ENCODE data around the gene FAM210B.
"Not testable (repeated sequence)": the region's sequence is repeated elsewhere in the genome, so short reads cannot be mapped to it uniquely, and the experiment has no call there.

The FAM210B gene

DNA sequence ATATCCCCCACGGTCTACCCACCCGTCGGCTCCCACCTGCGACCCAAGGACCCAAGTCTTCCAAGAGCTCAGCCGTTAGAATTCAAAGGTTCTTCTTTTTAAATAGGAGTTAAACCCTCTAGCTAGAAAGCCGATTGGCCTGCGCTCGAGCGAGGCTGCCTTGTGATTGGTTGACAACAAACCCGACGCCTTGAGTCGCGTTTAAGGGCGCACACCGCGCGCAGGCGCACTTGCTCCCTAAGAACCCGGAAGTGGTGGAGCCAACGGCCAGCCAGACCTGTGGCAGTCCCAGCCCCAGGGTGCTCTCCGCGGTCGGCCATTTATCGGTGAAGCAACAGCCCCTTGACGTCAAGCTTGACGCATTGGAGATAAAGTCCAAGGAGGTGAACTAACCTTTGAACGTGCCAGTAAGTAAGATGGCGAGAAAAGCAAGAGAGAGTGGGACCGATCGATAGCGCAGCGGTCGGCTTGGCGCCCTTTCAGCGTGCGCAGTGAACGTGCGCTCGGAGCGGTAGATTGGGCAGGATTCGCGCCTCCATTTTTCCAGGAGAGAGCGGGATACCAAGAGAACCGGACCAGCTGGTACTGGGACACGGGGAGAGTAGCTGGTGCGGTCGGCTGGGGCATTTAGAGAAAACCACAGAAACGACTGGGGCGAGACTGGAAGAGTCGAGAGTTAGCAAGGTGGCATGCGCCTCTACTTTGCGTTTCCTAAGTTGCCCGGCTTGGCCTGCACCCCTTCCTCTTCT, 33.5 kb downstream of the FAM210B start, which contains the start of the genes AURKA and CSTF1:
Gene AURKA, minus strand, starts transcription at position 84 of the 749 bp plus-strand sequence. CDS start 4,018 bp downstream, outside the sequence.
Gene CSTF1, plus strand, starts transcription at position 514 of the 749 bp plus-strand sequence. CDS start 2,908 bp downstream, outside the sequence.
- DNase-seq (ENCODE audit: extremely low read depth, low read depth) = peak; percentile 99
- TF ChIP-seq, protein P1, sequence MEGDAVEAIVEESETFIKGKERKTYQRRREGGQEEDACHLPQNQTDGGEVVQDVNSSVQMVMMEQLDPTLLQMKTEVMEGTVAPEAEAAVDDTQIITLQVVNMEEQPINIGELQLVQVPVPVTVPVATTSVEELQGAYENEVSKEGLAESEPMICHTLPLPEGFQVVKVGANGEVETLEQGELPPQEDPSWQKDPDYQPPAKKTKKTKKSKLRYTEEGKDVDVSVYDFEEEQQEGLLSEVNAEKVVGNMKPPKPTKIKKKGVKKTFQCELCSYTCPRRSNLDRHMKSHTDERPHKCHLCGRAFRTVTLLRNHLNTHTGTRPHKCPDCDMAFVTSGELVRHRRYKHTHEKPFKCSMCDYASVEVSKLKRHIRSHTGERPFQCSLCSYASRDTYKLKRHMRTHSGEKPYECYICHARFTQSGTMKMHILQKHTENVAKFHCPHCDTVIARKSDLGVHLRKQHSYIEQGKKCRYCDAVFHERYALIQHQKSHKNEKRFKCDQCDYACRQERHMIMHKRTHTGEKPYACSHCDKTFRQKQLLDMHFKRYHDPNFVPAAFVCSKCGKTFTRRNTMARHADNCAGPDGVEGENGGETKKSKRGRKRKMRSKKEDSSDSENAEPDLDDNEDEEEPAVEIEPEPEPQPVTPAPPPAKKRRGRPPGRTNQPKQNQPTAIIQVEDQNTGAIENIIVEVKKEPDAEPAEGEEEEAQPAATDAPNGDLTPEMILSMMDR (IDR thresholded peaks at IDR 0.05; ENCODE audit: low read depth, low read length) = no peak

DNA sequence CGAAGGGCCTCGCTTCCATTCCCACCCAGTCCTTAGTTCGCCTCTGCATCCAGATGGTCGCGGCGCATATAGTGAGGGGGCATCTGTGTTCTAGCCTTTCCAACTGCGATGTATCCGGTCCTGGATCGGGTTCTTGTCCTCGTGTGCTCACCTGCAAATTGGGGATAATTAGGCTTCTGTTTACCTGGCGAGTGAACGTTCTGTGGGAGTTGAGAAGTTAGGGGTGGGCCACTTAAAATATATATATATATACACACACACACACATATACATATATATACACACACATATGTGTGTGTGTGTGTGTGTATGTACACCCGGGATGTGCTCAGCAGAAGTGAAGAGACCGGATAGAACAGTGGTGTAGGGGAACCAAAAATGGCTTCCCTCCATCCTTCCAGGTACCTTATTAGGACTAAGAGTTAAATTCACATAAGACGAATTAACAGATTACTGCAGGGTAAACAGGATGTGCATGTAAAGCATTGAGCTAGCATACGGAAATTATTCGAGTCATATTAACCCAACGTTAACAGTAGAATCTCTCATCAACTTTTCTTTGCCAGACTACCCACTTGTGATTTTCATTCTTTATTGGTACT, 34.2 kb downstream of the FAM210B start:
- DNase-seq (ENCODE audit: extremely low read depth, low read depth) = no peak
- TF ChIP-seq, protein P1 (IDR thresholded peaks at IDR 0.05; ENCODE audit: low read depth, low read length) = no peak

DNA sequence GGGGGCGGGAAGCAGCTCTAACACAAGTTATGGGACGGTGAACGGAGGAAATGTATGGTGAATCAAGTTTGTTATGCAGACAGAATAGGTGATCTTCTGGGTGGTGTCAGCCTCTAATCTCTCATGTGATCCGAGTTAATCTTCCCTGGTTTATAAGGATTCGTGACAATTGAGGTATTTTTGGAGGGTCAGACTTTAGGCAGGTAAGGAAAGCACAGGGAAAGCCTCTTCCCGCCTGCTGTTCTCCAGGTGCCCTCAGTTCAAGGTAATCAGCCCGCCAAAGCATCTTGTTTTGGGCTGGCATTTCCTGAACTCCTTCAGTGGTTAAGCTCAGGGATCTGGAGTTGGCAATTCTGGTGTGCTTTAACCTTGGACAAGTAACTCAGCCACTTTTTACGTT, 34.9 kb downstream of the FAM210B start:
- TF ChIP-seq, protein P1 (IDR thresholded peaks at IDR 0.05; ENCODE audit: low read depth, low read length) = no peak
- no peak for DNase-seq (ENCODE audit: extremely low read depth, low read depth)

- DNase-seq (ENCODE audit: extremely low read depth, low read depth) = no peak
- TF ChIP-seq, protein P1 (IDR thresholded peaks at IDR 0.05; ENCODE audit: low read depth, low read length) = no peak
Measured at GRCh38 chr20:56395166-56395565, 36.4 kb downstream of the FAM210B start.

GRCh38 chr20:56400001-56400640, 41.3 kb downstream of the FAM210B start:
- DNase-seq (ENCODE audit: extremely low read depth, low read depth) = peak; percentile 58

DNA sequence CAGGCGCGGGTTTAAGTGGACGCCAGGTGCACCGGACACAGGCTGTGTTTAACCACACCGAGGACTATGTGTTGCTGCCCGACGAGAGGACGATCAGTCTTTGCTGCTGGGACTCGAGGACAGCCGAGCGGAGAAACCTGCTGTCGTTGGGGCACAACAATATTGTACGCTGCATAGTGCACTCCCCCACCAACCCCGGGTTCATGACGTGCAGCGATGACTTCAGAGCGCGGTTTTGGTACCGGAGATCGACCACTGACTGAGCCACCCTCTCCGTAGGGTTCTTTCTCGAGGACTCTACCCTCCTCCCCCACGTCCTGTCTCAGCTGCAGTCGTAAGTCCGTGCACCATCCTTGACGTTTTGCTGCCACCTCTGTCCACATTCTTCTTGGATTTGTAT, 44.7 kb downstream of the FAM210B start:
- TF ChIP-seq, protein P1 (IDR thresholded peaks at IDR 0.05; ENCODE audit: low read depth, low read length) = no peak

More at GRCh38 chr20:56400001-56400640, 41.3 kb downstream of the FAM210B start:
- TF ChIP-seq, protein P1 (IDR thresholded peaks at IDR 0.05; ENCODE audit: low read depth, low read length) = peak; percentile 78

DNA sequence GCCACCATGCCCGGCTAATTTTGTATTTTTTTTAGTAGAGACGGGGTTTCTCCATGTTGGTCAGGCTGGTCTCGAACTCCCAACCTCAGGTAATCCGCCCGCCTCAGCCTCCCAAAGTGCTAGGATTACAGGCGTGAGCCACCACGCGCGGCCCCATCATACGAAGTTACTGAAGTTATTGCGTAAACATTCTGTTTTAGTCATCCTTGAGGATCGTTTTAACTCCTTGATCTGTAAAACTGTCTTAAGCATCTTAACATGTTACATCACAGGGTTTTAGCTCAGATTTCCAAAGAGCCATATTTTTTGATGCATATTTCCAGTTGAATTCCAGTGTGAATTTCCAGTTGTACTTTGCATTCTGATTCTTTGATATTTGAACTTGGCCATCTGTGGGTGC, 46.6 kb downstream of the FAM210B start:
- DNase-seq (ENCODE audit: extremely low read depth, low read depth) = not testable (repeated sequence)

More for the DNA sequence above, 44.7 kb downstream of the FAM210B start:
- no peak for DNase-seq (ENCODE audit: extremely low read depth, low read depth)
